ENCODE data around the gene CARD19.

The CARD19 gene

DNA sequence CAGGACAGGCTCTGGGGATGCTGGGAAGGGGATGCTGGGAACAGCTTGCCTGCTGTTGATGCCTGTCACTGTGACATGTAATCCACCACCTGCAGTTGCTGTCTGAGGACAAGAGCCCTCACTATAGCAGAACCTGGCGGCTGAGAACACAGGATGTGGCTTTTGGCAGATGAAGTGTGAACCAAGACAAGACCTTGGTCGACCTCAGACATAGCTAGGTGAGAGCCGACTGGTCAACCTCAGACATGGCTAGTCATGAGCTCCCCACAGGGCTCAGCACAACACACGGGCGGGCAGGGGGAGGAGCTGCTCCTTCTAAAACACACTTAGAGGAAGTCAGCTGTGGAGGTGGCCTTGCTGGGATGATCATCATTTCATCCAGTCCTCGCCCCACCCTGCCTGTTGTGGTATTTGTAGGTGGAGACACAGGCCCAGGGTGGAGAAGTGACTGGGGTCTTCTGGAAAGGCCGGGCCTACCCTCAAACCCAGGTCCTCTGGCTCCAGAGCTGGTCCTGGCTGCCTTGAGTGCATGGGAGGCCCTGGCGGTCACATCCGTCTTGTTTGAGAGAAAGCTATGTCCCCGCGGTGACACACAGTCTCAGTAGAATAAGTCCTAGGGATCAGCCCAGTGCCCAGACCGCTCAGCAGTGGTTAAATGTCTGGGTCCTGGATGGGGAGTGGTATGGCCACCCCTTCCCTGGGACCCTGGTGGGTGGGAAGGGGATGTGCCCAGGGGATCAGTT lies 31.5 kb upstream of the CARD19 start:
- DNase-seq (ENCODE audit: low read depth in 2 of 2) = peak; percentile 64 to 73

DNA sequence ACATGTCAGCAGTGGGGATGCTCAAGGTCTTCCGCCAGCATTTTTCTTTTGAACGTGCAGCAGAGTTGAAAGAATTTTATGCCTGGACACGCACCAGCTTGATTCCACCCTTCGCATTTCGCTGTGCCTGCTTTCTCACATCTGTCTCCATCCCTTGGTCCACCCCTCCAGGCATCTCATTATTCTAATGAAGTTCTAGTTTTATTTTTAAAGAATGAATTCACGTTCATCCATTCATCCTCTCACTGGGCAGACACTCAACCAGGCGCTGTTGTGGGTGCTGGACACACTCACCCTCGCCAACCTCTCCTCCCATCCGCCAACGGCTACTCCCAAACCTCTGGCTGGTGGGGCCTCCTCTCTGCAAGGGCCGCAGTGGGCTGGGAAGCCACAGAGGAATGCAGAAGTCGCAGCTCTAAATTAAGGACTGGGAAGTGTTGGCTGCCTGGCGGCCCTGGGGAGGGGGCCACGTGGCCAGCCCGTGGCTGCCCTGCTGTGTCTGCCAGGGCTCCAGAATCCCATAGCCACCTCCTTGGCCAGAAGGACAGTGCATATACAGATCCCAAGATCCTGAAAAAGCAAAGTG lies 30.8 kb upstream of the CARD19 start:
- DNase-seq (ENCODE audit: low read depth in 2 of 2) = no peak

DNA sequence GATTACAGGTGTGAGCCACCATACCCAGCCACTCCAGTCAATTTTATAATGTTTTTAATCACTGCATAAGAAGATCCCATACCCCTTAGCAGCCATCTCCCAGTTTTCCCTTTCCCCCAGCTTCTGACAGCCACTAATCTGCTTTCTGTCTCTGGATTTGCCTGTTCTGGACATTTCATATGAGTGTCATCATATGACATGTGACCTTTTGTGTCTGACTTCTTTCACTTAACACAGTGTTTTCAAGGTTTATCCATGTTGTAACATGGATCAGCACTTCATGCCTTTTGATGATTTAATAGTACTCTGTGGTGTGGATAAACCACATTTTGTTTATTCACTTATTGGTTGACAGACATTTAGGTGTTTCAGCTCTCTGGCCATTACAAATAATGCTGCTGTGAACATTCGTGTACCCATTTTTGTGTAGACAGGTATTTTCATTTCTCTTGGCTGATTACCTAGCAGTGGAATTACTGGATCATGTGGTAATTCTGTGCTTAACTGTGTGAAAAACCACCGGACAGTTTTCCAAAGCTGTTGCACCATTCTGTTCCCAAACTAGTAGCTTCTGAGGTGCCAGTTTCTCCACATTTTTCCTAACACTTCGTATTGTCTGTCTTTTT lies 28.9 kb upstream of the CARD19 start:
- DNase-seq (ENCODE audit: low read depth in 2 of 2) = no peak

DNA sequence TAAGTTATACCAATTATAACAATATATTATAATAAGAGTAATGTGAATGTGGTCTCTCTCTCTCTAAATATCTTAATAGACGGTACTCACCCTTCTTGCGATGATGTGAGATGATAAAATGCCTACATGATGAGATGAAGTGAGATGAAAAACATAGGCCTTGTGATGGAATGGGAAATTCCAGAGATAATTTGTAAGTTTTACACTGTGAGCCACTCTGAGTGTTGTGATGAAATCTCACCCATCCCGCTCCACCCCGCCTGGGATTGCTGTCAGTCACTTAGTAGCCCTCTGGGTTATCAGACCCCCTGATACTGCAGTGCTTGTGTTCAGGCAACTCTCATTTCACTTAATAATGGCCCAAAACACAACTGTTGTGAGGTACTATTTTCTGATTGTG lies 27.1 kb upstream of the CARD19 start:
- no peak for DNase-seq (ENCODE audit: low read depth in 2 of 2)

DNA sequence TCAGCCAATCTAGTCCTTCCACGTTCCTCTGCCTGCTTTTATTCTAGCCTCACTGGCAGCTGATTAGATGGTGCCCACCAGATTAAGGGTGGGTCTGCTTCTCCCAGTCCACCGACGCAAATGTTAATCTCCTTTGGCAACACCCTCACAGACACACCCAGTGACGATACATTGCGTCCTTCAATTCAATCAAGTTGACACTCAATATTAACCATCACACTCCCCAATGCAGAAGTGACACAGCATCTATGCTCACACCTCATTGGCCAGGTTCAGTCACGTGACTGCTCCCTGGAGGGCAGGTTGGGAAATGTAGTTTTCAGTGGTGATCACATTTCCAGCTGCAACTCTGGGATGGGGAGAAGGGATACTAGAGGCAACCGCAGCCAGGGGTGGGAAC lies 24.6 kb upstream of the CARD19 start:
- no peak for DNase-seq (ENCODE audit: low read depth in 2 of 2)

DNA sequence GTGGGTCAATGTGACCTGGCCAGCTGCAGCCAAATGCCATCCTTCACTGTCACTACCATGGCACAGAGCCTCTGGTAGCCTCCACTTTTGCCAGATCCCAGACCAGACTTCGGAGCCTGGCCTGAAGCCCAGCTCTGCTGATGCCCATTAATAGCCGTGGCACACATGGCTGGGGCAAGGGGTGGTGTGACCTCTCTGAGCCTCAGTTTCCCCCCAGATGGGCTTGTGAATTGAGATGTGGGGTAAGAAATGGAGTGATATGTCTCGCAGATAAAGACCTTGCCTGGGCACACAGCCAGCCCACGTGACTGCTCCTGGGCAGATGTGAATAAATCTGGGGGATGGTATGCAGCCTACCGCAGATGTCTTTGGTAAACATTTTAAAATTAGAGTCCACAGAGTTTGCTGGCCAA lies 23.6 kb upstream of the CARD19 start:
- no peak for DNase-seq (ENCODE audit: low read depth in 2 of 2)

DNA sequence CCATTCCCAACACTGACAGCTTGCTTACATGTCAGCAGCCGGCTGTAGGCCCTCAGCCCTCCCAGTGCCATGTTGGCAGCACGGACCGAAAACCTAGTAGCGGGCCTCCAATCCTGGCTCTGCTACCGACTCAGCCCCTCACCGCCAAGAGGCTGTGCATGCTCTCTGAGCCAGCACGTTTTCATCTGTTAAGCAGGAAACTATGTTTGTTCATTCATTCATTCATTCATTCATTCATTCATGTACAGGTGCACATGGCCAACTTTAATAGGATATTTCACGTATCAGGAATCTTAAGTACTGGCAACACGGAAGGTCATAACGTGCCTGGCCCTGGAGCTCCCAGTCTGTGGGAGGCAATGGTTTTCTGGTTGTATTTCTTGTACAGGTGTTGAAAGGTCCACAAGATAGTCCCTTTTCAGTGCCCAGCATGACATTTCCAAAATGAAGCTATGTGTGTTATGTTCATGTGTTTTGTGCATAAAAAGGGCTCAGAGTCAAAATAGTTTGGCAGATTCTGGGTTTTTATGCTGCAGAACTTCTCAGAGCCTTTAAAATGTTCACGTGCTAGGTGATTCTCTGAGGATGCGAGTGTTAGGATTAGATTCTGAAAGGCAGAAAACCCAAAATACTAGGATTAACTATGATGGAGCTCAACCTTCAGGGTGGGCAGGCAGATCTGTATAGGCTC lies 19.8 kb upstream of the CARD19 start:
- DNase-seq (ENCODE audit: low read depth in 2 of 2) = no peak

DNA sequence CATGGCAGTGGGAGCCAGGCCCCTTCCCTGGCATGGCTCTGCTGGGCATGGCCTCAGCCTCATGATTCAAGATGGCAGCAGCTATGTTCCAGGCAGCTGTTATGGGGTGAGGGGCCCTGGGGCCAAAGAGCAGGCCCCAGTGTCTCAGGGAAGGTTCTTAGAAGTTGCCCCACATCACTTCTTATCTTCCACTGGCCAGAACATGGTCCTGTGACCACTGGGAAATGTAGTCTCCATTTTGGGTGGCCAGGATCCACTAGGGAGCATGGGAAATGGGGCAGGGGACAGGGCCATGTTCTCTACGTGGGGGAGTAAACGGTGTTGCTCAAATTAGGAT lies 19.3 kb upstream of the CARD19 start:
- no peak for DNase-seq (ENCODE audit: low read depth in 2 of 2)

DNA sequence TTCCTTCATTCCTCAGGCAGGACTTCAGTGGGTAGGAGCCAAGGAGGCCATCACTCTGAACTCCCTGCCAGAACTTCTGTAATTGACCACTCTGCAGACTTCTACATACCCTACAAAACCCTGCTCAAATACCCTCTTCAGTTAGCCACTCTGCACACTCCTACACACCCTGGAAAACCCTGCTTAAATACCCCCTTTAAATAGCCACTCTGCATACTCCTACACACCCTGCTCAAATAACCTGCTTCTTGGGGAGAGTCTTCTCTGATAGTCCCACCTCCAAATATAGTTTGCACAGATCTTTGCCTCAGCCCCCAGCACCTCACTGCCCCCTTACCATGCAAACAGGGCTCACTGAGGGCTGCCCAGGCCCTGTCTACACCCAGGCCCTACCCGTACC lies 18.6 kb upstream of the CARD19 start:
- DNase-seq (ENCODE audit: low read depth in 2 of 2) = no peak

DNA sequence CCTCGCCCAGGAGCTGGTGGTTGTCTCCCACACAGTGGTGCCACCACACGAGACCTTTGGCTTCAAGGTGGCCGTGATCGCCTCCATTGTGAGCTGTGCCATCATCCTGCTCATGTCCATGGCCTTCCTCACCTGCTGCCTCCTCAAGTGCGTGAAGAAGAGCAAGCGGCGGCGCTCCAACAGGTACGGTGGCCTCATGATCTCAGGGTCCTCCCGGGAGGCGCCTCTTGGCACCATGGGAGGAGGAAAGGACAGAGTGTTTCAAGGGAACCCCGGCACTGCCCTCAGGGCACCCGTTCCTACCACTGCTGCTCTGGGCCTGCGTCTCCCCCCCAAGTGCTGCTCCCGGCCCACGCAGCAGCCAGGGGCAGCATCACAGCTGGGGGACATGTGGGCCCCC lies 18.2 kb upstream of the CARD19 start:
- DNase-seq (ENCODE audit: low read depth in 2 of 2) = no peak

DNA sequence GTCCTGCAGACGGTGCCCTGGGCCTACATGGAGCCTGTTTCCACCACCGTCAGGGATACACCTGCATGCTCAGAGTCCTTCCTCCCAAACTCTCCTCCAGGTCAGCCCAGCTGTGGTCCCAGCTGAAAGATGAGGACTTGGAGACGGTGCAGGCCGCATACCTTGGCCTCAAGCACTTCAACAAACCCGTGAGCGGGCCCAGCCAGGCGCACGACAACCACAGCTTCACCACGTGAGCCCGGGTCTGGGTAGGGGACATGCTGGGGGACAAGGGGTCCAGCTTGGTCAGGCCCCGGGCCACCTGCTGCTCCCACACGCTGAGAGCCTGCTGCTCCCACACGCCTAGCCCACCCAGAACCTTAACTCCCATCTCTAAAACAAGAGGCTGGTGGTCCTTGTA lies 16.6 kb upstream of the CARD19 start:
- no peak for DNase-seq (ENCODE audit: low read depth in 2 of 2)

DNA sequence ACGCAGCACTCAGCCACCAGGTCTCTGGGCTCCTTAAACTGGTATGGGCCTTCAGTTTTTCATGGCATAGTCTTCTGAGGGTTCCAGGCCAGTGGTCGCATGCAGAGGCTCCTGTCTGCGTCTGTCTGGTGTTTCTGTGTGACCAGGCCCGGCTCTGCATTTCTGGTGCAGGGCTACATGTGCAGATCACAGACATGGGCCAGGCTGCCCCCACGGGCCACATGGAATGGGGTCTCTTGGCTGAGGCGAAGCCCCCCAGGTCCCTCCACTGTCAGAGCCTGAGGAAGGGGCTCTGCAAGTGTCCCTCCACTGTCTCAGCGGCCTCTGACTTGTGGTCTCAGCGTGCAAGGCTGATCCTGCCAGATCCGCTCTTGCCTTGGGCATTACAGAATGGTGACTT lies 15.6 kb upstream of the CARD19 start:
- no peak for DNase-seq (ENCODE audit: low read depth in 2 of 2)

DNA sequence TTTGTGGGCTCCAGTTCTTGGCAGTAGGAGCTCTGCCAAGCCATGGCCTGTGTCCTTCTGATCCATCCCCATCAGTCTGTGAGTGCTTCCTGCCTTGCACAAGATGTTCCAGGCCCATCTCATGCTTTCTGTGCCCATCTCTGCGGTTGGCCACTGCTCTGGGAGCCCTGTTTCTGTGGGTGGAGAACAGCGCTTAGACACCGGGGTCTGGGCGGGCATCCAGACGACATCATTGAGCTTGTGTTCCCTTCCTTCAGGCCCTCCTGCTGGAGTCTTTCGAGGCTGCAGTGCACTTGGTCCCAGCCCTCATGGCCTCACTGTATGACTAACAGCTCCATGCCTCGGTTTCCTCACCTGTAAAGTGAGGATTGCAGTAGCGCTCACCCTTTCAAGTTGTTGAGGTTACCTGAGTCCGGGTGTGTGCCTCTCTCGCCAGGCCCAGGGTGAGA lies 14.9 kb upstream of the CARD19 start:
- no peak for DNase-seq (ENCODE audit: low read depth in 2 of 2)

DNA sequence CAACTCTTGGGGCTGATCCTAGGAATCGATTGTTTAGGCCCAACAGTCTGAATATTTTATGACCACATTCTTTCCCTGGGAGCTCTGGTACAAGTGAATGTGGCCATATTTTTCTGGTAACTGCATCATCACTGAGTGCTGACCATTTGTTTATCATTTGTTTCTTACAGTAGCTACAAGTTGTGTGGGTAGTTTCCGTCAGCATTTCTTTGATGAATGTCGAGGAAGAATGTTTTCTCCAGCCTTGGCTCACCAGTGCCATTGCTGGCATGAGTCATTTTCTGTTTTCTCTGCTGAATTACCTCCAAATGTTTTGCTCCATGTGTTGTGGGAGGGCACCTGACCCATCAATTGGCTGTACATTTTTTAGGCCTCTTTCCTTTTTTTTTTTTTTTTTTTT lies 14.1 kb upstream of the CARD19 start:
- no peak for DNase-seq (ENCODE audit: low read depth in 2 of 2)

DNA sequence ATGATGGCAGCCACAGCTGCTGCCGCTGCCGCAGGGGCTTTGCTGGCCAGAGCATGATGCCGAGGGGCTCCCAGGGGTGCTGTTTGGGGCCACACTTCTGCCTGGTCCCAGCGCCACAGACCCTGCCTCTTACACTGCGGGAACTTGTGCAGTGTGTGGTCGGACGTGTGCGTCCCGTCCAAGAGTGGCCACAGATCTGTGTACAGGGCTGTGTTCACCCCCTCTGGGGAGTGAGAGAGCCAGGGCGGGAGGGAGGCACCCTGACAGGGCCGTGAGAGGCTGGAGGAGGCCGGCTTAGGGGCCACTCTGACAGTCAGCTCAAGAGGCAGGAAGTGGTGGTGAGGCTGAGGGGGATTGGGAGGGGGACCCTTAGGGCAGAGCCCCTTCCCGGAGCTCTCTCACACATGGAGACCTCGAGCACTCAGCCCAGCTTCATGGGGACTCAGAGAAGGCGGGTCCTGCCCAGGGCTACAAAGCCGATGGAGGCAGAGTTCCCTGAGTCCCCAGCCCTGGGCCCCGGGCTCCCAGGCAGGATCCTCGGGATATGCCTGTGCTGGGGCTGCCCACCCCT lies 13.1 kb upstream of the CARD19 start:
- no peak for DNase-seq (ENCODE audit: low read depth in 2 of 2)

DNA sequence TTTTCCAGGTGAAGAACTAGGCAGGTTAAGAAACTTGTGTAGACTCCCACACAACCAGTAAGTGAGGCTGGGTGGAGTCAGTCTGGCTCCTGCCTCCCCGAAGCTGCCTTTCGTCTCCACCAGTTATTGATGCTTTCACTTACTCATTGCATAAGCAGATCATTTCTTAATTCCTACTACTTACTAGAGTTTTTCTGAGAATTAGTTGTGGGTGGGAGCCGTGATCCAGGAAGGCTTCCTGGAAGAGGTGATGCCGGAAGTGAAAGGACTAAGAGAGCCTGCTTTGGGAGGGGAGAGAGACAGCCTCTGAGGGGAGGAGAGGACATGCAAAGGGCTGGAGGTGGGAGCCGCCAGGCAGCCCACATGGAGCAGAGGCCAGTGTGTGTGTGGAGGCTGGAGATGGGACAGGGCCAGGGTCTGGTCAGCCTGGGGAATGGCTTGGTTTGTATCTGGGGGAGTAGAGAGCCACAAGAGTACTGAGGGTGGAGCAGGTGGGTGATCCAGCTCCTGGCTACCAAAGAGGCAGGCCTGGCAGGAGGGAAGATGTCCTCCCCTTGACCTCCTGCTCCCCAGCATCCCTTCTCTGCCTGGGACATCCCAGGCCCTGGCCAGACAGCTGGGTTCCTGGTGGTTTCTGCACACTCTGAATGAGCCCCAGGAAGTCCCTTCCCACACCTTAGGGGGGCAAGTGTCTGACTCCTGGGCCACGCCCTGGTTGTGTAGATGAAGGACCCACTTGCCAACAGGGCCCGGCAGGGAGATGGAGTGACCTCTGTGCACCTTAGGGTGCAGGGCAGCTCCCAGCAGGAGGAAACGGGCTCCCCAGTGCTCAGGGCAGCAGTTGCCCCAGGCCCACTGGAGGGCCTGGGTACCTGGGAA lies 12.2 kb upstream of the CARD19 start:
- DNase-seq (ENCODE audit: low read depth in 2 of 2) = no peak

DNA sequence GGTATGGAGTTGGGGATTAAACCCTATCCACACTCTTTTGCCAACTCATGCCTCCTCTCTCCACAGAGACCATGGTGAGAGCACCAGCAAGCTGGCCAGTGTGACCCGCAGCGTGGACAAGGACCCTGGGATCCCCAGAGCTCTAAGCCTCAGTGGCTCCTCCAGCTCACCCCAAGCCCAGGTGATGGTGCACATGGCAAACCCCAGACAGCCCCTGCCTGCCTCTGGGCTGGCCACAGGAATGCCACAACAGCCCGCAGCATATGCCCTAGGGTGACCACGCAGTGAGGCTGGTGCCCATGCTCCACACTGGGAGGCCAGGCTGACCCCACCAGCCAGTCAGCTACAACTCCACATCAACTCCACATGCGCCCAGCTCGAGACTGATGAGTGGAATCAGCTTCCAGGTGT lies 11.5 kb upstream of the CARD19 start:
- DNase-seq (ENCODE audit: low read depth in 2 of 2) = no peak

DNA sequence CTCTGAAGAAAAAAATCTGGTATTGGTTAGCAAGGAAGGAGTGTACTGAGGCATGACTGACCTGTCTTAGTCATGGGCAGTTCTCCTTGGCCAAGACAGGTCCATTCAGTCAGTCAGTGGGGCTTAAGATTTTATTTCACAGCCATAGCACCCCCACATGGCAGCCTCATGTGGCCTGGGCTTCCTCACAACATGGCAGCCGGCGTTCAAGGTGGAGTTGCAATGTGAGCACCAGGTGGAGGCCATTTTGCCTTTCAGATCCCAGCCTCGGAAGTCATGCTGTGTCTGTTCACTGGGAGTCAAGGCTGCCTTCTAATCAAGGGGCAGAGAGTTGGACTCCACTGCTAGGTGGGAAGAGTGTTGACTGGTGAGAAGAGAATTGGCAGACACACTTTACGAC lies 10.3 kb upstream of the CARD19 start:
- DNase-seq (ENCODE audit: low read depth in 2 of 2) = no peak

DNA sequence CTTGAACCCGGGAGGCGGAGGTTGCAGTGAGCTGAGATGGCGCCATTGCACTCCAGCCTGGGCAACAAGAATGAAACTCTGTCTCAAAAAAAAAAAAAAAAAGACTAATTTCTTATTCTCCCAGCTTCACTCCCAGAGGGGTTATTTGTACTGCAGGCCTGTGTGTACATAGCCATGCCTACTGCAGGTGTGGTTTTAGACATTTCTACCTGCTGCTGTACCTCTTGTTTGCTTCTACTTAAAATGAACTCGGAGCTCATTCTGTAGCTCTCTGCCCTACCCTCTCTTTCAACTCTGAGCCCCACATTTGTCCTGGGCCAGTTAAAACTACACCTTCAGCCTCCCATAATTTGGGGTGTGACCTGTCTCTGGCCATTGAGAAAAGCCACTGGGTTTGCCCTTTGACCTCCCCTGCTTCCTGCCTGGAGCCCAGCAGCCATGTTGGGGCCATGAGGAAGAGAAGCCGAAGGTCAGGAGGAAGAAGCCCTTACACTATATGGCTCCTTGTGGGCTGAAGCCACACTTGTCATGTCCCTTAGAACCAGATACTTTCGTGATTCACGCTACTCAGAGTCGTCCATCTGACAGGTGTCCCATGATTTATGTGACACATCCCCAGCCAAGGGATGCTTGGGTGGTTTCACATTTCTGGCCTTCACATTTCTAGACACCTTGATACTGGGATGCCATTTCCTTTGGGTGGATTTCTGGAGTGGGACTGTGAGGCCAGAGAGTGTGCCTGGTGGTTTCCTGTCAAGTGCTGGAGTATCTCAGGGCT lies 9.4 kb upstream of the CARD19 start:
- DNase-seq (ENCODE audit: low read depth in 2 of 2) = no peak

DNA sequence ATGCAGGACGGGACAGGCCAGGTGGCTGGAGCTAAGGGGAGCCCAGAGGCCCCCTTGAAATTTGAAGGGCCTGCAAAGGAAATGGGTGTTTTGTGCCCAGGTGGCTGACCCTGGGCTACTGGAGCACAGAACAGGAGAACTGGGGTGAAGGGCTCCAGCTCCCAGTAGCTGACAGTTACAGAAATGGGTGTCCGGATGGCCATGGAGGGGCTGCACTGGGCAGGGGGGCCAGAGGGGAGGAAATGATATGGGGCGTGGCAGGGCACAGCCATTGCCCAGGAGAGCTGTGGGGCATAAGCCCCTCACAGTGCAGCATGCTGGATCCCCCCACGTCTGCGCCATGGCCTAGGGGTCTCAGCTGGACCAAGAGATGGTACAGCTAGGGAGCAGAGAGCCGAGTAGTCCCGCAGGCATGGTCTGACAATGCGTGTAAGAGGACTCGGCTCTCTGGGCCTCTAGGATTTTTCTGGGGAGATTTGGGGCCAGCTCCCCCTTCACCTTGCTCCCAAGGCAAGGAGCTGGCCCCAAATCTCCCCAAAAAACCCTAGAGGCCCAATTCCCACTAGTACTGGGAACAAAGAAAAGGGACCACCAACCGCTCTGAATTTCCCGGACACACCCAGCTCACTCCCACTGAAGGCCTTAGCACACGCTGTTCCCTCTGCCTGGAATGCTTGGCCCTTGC lies 7.9 kb upstream of the CARD19 start:
- no peak for DNase-seq (ENCODE audit: low read depth in 2 of 2)

Data from stimulated activated CD8-positive, alpha-beta memory T cell treated with anti-CD3 and anti-CD28 coated beads, Interleukin-7, amount 100 ng/mL, for 1 hour (primary cell).